ENCODE data around the gene EPN2.
A peak's percentile ranks its signal among the peaks of the same experiment; 100 is the strongest.
"Not testable (repeated sequence)": the region's sequence is repeated elsewhere in the genome, so short reads cannot be mapped to it uniquely, and the experiment has no call there.

EPN2 gene

GRCh38 chr17:19269641-19270040, 32.5 kb downstream of the EPN2 start:
- DNase-seq, result no peak

GRCh38 chr17:19270347-19270703, 33.2 kb downstream of the EPN2 start:
- DNase-seq, result no peak

- DNase-seq, result peak; percentile 31
Observed at GRCh38 chr17:19270704-19271611, 33.8 kb downstream of the EPN2 start.

GRCh38 chr17:19271780-19272357, 34.7 kb downstream of the EPN2 start:
- DNase-seq, result no peak

GRCh38 chr17:19273731-19274130, 36.6 kb downstream of the EPN2 start:
- DNase-seq, result no peak

GRCh38 chr17:19274893-19275292, 37.7 kb downstream of the EPN2 start:
- no peak for DNase-seq

- no peak for DNase-seq
Observed at GRCh38 chr17:19275457-19276127, 38.4 kb downstream of the EPN2 start.

GRCh38 chr17:19278284-19278683, 41.1 kb downstream of the EPN2 start:
- not testable (repeated sequence) for DNase-seq

- no peak for DNase-seq
Observed at GRCh38 chr17:19278729-19279128, 41.6 kb downstream of the EPN2 start.

GRCh38 chr17:19281161-19281560, 44.0 kb downstream of the EPN2 start:
- no peak for DNase-seq

- DNase-seq, result no peak
Observed at GRCh38 chr17:19284005-19284959, 47.1 kb downstream of the EPN2 start.

- DNase-seq, result no peak
Observed at GRCh38 chr17:19285213-19285900, 48.2 kb downstream of the EPN2 start.

GRCh38 chr17:19286751-19287341, 49.7 kb downstream of the EPN2 start:
- no peak for DNase-seq

GRCh38 chr17:19287651-19288050, 50.5 kb downstream of the EPN2 start:
- DNase-seq, result no peak

- no peak for DNase-seq
Observed at GRCh38 chr17:19288453-19288852, 51.3 kb downstream of the EPN2 start.

GRCh38 chr17:19290066-19290705, 53.0 kb downstream of the EPN2 start:
- DNase-seq, result no peak

- no peak for DNase-seq
Observed at GRCh38 chr17:19291646-19292376, 54.6 kb downstream of the EPN2 start.

GRCh38 chr17:19292377-19292711, 55.2 kb downstream of the EPN2 start:
- DNase-seq, result no peak

- DNase-seq, result no peak
Observed at GRCh38 chr17:19294443-19294842, 57.3 kb downstream of the EPN2 start.

GRCh38 chr17:19295473-19296135, 58.4 kb downstream of the EPN2 start:
- DNase-seq, result no peak

Data from NCI-H2029 (cell line).